ENCODE measurements around the gene ENGASE.
A peak's percentile ranks its signal among the peaks of the same experiment; 100 is the strongest.
"Not testable (repeated sequence)": the region's sequence is repeated elsewhere in the genome, so short reads cannot be mapped to it uniquely, and the experiment has no call there.

Gene ENGASE, protein sequence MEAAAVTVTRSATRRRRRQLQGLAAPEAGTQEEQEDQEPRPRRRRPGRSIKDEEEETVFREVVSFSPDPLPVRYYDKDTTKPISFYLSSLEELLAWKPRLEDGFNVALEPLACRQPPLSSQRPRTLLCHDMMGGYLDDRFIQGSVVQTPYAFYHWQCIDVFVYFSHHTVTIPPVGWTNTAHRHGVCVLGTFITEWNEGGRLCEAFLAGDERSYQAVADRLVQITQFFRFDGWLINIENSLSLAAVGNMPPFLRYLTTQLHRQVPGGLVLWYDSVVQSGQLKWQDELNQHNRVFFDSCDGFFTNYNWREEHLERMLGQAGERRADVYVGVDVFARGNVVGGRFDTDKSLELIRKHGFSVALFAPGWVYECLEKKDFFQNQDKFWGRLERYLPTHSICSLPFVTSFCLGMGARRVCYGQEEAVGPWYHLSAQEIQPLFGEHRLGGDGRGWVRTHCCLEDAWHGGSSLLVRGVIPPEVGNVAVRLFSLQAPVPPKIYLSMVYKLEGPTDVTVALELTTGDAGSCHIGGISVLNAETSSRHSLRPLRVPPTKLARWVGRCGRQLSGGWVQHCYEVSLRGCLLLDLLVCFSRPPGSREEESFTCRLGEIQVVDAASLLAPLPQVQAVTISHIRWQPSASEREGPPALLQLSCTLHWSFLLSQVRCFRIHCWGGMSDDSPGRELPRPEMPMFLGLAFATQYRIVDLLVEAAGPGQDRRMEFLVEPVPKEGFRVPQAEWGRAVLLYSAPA

DNA sequence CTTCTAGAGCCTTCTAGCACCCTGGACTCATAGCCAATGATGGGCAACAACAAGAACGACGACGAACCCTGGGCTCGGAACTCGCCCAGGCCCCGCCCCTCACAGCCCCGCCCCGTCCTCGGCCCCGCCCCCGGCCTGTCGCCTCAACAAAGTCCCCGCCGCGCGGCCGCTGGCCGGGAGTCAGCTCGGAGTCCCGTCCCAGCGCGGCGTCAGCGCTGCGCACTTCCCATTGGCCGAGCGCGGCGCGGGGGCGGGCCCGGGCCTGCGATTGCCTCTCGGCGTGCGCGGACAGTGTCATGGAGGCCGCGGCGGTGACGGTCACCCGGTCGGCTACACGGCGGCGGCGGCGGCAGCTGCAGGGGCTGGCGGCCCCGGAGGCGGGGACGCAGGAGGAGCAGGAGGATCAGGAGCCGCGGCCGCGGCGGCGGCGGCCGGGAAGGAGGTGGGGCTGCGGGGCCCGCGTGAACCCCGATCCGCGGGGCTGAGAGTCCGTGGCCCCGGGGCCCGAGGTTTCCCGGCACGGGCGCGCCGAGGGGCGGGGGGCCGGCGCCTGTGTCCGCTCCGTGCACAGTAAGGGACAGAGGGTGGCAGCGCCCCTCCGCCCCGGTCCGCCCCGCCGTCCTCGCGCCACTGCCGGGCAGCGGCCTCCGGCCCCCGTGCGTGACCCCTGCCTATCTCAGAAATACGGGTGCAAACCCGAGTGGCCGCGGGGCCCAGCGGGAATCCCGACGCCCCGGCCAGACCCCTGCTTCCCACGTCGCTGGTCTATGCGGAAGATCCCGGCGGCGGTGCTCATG, at the start of gene ENGASE:
TSS of gene ENGASE (plus strand) at position 176 of the 797 bp plus-strand sequence. CDS start at position 297, 121 bp downstream.
- DNase-seq, result peak; percentile 93

DNA sequence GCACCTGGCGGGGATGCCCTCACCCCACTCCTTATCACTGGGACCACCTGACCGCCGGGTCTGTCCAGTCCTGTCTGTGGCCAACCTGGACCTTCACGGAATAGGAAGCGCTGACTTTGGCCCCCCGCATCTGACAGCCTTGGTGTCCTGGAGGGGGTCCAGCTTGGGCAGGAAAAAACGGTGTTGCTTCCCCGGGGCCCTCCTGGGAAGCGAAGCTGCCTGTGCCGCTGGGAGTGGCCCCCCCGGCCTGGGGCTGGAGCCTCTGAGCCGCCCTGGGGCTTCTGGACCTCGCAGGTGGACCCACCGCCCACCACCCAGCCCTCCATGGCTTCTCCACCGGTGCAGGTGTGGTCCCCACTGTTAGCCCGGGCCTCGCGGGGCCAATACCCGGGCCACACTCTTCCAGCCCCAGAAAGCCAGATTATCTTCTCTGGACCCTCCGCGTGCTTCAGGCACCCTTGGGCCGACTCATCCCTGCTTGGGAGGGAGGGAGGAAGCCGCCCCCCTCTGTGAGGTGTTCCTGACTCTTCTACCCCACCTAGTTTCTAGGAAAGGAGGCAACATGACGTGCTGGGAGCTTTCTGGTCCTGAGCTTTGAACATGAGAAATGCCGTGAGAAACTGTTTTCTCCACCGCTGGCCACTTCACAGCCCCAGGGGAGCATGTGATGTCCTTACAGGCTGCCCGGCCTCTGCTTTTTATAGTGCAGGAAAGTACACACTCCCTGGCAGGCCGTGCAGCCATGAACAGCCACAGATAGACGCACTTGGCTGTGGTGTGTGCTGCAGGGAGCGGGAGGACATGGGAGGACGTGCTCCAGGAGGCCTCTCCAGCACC, 49.5 kb upstream of the ENGASE start:
- no peak for DNase-seq

DNA sequence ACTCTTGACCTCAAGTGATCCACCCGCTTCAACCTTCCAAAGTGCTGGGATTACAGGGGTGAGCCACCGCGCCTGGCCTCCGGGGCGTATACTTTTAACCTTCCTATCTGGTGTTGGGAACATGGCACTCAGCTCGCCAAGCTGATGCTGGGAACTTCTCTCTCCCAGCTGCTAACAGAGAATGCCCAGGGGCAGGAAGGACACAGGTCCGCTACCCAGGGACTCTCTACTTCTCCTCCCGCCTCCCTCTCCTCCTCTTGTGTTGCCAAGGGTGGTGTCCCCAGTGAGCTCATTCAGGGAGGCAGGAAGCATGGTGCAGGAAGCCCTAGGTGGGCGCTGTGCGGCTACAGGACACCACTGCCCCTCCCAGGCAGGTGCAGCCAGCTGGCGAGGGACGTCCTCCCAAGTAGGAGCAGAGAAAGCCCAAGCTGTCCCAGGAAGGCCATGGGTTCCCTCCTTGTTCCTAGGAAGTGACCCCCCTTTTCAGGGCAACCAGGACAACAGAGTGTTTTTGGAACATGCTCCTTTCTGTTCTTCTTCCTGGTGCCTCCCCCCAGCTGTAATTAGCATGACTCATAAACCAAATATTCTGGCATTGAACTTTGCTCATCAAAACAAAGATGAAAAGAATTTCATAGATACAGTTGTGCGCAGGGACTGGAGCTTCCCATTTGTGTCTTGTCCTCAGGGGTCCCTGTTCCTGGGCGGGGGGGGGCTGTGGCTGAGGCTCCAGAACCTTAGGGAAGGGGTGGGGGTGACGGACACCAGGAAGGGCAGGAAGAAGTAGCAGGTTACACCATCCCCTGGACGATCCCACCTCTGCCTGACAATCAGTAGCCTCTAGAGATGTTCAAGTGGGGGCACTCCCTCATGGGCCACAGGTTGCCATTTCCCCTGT, 48.0 kb upstream of the ENGASE start:
- DNase-seq, result no peak

DNA sequence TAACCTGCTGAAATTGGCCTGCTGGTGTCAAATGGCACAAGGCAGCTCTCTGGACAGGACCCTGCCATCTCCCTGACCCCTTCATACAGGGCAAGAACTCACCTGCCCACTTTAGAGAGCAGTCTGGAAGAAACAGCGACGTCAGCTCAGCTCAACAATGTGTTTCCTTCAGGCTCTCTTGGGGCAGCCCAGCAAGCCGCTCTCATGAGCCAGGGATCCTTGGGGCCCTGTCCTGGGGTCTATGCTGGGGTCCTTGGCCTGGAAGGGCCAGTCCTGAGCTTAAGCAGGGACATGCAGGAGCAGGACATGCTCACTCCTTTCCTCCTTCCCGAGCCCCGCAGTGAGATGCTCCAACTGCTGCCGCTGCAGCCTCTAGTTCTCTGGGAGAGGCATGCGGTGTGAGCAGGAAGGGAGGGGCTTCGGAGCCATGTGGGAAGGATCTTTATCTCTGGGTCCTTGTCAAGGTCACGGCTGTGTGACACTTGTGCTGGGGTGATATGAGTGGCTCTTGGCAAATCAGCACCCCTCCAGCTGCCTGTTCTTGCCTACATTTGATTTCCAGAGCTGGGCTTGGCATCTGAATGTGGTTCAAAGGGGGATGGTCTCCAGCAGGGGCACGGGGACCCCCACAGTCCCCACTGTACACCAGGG, 47.2 kb upstream of the ENGASE start:
- DNase-seq, result no peak

DNA sequence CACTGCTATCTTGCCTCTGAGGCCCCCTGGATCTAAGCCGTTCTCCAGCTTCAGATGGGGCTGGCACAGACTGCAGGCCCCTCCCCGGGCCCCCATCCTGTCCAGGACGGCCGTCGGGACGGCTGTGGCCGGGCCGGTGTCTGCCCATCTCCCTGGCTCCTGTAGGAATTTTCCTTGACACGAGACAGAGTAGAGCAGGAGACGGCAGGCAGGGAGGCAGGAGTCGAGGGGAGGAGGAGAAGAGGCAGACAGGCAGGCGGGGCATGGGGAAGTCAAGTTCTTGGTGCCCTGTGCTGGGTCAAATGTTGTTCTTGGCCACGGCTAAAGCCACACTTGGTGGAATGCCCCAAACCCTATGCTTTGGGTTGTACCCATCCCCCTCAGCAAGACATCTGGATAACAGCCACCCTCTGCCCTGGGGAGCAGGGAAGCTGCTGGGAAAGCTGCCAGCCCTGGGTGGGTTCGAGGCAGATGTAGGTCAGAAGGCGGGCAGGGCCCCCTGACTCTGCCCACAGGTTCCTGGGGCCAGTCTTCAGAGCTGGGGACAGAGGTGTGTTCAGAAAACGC, 46.6 kb upstream of the ENGASE start:
- DNase-seq, result no peak

DNA sequence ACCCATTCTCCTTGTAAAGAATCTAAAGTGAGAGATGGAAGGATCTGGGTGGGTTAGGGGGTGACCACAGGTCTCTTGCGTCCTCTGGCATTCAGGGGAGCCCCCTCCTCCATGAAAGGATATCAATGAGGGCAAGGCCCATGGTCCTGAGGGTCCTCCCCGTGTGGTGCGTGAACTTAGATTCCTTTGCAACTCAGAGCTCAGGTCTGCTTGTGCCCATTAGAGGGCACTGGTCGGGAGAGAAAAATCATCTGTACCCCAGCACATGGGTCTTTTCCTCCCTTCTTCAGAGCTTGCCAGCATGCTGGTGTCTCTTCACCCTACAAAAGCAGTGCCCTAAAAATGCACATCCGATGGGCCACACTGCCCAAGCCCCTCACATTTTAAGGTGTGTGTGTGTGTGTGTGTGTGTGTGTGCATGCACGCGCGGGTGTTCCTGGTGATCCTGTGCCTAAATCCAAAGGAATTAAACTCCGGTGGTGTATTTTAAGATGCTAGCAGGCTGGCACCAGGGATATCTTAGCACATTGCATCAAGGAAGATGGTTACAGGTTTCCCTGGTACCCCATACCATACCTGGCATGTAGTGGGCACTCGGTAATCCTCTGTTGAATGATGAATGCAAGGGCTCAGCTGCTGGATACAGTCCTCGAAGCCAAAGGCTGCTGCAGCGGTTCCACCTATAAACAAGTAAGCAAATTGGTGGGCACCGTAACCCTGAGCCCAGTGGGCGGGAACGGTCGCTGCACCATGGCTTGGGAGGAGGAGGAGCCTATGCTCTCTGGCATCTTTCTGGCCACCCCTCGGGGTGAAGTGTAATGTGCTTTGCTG, 45.9 kb upstream of the ENGASE start:
- DNase-seq, result no peak

DNA sequence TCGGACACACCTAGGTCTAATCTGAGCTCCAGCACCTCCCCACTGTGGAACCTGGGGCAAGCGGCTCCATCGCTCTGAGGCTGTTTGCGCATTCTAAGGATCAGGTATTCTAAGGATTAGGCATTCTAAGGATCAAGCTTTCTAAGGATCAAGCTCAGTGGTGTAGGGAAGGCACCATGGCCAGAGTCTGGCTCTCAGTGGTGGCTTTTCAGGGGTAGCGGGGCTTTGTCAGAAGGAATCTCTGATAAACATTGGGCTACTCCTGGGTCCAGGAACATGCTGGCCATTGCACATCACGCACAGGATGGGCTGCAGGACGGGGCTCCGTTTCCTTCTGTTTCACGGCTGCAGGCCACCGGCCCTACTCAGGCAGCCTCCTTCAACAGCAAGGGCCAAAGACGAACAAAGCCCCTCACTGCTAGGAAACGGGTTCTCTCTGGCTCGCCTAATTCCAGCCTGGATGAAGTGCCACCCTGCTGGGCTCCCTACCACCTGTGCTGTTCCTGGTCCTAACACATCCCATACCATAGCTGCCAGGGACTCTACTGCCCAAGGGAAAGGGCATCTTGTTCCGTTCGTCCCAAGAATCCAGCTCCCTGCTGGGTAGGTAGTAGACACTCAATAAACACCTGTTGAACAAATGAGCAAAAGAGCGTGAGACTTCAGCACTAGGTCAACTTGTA, 45.2 kb upstream of the ENGASE start:
- DNase-seq, result no peak

DNA sequence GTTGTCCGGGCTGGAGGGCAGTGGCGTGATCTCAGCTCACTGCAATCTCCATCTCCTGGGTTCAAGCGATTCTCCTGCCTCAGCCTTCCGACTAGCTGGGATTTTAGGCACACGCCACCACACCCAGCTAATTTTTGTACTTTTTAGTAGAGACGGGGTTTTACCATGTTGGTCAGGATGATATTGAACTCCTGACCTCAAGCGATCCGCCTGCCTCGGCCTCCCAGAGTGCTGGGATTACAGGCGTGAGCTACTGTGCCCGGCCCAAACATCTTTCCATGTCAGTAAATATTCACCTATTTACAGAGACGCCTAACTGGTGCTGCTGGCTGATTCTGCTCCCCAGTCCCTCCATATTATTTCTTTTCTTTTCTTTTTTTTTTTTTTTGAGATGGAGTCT, 44.0 kb upstream of the ENGASE start:
- DNase-seq, result not testable (repeated sequence)

DNA sequence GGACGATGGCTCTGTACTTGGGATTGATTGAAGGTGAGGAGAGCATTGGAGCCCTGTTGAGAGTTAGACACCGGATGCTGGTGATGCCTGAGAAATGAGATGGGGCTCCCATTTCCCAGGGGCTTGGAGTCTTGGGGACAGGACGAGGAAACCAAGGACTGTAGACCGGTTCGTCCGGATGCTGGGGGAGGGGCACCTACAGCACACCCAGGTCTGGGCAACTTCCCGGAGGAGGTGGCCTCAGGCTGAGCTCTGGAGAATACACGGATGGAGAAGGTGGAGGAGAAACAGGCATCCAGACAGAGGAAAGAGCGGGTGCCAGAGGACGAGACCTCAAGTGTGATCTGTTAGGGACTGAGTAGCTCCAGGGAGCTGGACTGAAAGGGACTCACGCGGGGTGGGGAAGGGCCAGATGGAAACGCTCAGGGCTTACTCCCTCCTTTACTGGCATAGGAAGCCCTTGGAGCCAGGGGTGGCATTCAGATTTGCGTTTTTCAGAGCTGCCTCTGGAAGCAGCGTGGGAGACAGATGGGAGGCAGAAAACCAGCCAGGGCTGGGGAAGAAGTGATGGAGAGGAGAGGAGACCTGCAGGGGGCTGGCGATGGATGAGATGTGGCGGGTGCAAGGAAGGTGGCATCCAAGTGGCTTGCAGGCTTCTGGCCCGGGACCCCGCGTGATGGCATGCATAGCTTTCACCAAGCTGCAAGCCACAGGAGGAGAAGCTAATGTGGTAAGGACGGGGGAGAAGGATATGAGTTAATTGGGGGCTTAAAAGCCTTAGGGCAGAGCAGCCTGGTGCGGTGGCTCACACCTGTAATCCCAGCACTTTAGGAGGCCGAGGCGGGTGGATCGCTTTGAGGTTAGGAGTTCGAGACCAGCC, 42.4 kb upstream of the ENGASE start:
- DNase-seq, result no peak

DNA sequence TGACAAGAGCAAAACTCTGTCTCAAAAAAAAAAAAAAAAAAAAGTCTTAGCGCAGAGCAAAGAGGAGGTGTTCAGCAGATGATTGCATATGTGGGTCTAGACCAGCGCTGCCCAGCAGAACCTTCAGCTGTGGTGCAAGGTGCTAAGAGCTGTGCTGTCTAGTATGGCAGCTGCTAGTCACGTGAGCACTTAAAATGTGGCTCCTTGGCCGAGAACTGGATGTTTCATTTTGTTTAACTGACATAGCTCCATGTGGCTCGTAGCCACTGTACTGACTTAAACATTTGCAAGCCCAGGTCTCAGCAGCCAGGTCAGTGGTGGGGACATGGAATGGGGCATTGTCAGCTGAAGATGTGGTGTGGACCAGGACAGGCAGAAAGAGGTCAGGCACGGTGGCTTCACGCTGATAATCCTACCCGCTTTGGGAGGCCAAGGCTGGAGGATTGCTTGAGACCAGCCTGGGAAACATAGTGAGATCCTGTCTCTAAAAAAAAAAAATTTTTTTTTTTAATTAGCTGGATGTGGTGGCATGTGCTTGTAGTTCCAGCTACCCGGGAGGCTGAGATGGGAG, 41.5 kb upstream of the ENGASE start:
- DNase-seq, result no peak

DNA sequence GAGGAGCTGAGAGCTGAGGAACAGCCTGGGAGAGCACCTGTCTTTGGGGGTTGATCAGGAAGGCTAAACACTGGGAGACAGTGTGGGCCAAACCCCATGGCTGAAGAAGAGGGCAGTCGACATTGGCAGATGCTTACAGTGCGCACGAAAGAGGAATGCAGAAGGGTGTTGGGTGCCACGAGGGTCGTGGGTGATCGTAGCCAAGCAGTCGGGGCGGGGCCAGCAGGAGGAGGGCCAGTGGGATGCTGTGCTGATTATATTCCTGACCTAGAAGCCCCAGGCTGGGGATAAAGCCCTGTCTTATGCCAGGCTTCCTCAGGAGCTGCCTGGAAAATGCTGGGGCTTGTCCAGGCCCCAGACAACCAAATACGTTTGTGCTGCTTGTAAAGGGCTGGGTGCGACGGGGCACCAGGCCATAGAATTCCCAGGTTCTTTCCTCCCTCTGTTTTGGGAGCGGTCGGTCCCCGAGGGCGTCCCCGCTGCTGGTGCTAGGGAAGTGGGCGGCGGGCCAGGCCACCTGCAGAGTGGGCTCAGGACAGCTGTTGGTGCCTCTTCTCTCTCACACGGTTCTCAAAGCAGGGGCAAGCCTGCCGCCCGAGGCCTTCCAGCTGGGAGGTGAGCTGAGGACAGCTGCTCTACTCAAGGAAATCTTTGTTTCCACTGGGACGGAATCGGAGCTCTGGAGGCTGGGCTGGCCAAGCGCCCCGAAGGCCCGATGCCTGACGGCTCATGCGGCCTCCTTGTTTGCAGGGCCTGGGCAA, 40.7 kb upstream of the ENGASE start:
- DNase-seq, result no peak

DNA sequence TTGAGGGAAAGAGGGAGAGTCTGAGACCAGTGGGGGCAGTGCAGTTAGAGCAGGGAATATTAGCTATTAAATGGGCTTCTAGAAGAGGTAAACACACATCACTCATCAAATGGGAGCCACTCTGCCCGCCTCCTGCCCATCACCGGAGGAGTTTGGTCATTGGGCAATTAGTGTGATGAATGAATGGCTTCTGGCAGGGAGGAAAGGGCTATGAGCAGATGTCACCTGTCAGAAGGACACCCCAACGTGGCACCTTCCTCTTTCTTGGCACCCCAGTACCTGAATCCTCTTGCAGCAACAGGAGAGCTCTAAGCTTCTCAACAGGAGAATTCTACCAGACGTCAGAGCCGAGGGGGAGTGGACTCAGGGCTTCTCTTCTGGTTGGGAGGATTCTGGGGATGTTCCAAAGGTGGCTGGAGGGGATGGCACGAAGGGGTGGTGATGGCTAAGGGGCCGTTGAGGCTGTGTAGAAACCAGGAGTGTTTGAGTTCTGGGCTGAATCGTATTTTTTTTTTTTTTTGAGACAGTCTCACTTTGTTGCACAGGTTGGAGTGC, 39.6 kb upstream of the ENGASE start:
- DNase-seq, result no peak

DNA sequence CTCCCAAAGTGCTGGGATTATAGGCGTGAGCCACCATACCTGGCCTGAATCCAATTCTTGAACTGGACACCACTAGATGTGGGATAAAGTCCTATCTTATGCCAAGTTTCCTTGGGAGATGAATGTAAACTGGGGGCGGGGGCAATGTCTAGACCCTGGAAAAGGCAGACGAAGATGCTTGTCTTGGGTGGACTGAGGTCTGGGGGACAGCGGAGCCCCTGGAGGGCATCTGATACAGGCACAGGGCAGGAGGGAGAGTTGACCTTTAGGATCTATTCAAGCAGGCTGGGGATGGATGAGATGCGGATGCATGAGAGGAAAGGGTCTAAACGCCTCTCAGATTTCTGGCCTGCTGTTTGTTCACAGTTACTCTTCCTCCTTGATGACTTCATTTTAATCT, 38.9 kb upstream of the ENGASE start:
- no peak for DNase-seq

DNA sequence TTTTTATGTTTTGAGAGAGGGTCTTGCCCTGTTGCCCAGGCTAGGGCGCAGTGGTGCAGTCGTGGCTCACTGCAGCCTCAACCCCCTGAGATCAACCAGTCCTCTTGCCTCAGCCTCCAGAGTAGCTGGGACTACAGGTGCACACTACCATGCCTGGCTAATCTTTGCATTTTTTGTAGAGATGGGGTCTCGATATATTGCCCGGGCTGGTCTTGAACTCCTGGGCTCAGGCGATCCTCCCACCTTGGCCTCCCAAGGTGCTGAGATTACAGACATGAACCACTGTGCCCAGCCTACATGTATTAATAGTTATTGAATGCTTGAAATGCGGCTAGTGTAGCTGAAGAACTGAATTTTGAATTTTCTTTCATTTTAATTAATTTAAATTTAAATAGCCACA, 38.4 kb upstream of the ENGASE start:
- no peak for DNase-seq

DNA sequence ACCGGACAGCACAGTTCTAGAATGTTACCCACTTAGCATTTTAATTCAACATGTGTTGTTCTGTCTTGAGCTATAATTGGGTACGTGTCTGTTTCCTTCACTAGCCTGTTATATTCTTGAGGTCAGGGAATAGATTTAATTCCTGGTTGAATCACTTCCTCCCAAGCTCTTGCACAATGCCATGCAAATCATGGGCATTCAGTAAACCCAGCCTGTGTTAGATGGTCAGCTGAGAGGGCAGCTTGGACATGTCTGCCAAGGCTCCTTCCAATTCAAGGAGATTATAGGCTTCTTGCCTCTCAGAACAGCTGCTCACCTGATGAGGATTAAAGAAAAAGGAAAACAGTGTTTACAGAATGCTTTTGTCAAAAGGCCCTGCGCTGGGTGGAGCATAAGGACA, 38.0 kb upstream of the ENGASE start:
- DNase-seq, result no peak

DNA sequence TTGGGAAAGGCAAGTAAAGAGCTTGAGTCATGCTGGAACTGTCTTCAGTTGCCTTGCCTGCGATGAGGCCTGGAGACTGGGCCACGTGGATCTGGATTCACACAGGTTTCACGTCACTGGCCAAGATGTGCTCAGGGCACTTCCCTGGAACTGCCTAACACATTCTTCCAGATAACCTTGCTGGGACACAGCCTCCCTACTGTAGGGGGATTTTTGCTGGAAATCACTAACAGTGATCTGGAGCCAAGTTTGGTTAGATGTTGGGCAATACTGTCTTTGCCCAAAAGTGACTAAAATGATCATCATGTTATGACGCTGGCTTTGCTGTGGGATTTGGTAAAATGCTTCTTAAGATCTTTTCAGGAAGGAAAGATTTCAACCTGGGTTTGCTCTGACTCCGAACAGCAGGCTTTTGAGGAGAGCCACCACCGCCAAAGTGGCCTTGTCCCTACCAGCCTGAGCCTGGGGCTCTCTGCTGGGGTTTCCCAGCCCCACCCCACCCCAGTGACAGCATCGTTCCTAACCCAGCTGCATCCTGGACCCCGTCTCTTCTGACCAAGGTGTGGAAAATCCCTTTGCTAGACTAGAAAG, 36.0 kb upstream of the ENGASE start:
- DNase-seq, result no peak
